Measurements from ENCODE around the gene LRRIQ1.

DNA sequence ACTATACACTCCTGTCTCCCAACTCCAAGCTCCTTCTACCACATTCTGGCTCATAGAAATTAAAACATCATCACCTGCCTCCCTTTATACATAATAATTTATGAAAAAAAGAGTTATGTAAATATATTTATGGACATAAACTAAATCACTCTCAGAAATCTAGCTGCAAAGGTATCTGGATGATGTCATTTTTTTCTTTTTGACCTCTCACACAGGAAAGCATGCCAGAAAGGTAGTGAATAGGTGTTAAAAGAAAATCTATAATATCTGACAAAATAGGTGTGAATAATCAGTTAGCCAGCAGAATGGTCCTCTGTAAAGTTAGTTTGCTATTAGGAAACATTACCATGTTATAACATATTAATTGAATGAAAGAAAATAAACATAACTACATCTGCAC is 7.7 kb downstream of the LRRIQ1 start:
- TF ChIP-seq CTCF (IDR thresholded peaks at IDR 0.05; ENCODE audit: low read length) = no peak
- TF ChIP-seq EZH2 (IDR thresholded peaks at IDR 0.05; ENCODE audit: borderline replicate concordance, low read length) = no peak
